PC-9 (cell line): ENCODE measurements around the gene GOLIM4.

Experiments
- CTCF ChIP-seq: fragments of 200-600 bp; sonication (generic); conservative IDR thresholded peaks from 2 replicates; pipeline ENCODE4 v1.6.1; 2017; ENCODE audit warnings: mixed run types, antibody characterized with exemption, mild to moderate bottlenecking, moderate library complexity
- EZH2 ChIP-seq: fragments of 200-600 bp; sonication (generic); IDR thresholded peaks from 2 replicates; pipeline ENCODE4 v1.8.0; 2017; ENCODE audit warnings: antibody characterized with exemption, low read depth

GRCh38 chr3:168081856-168082255, 13.9 kb downstream of the GOLIM4 start:
- TF ChIP-seq CTCF (no peak), EZH2 (no peak)
